Measurements from ENCODE around the gene RERE. TPM values are rescaled to one million over a fixed set of nuclear protein-coding genes. Genes with fewer than 3 reads are reported as not detected.
"Not testable (repeated sequence)": the region's sequence is repeated elsewhere in the genome, so short reads cannot be mapped to it uniquely, and the experiment has no call there.

RERE gene
- total and polyA plus RNA-seq, 2 donors = 69.0 to 168 TPM

- DNase-seq (ENCODE audit: extremely low spot score) = no peak
- no peaks in the 10 kb centered on the region for H3K4me1 ChIP-seq (ENCODE audit: insufficient read depth)
- H3K36me3 ChIP-seq (ENCODE audit: insufficient read depth) = no peaks in the 10 kb centered on the region
- 56% methylated on average over 1 of the region's 1 CpG for WGBS
- H3K27ac ChIP-seq (ENCODE audit: low read depth) = no peak overlapping the region
- no peak overlapping the region for H3K4me3 ChIP-seq (ENCODE audit: low read depth, low read length)
Measured at GRCh38 chr1:8809342-8809736, 8.1 kb downstream of the RERE start.

- no peaks in the 10 kb centered on the region for H3K36me3 ChIP-seq (ENCODE audit: insufficient read depth)
- no peaks in the 10 kb centered on the region for H3K4me1 ChIP-seq (ENCODE audit: insufficient read depth)
- no peak overlapping the region for H3K4me3 ChIP-seq (ENCODE audit: low read depth, low read length)
- WGBS = 93% methylated on average over 8 of the region's 8 CpGs
- H3K27ac ChIP-seq (ENCODE audit: low read depth) = no peak overlapping the region
- no peak for DNase-seq (ENCODE audit: extremely low spot score)
Measured at GRCh38 chr1:8807004-8807403, 10.4 kb downstream of the RERE start.

- no peak for DNase-seq (ENCODE audit: extremely low spot score)
- Histone ChIP-seq H3K27ac (ENCODE audit: low read depth) (no peak overlapping the region), H3K4me1 (ENCODE audit: insufficient read depth) (no peaks in the 10 kb centered on the region), H3K36me3 (ENCODE audit: insufficient read depth) (no peaks in the 10 kb centered on the region), H3K4me3 (ENCODE audit: low read depth, low read length) (no peak overlapping the region)
- 96% methylated on average over 5 of the region's 5 CpGs for WGBS
Measured at GRCh38 chr1:8800416-8800815, 17.0 kb downstream of the RERE start.

- H3K4me1 ChIP-seq (ENCODE audit: insufficient read depth) = no peaks in the 10 kb centered on the region
- no peak overlapping the region for H3K4me3 ChIP-seq (ENCODE audit: low read depth, low read length)
- DNase-seq (ENCODE audit: extremely low spot score) = no peak
- H3K36me3 ChIP-seq (ENCODE audit: insufficient read depth) = no peaks in the 10 kb centered on the region
- no peak overlapping the region for H3K27ac ChIP-seq (ENCODE audit: low read depth)
- 93% methylated on average over 5 of the region's 5 CpGs for WGBS
Measured at GRCh38 chr1:8797216-8797615, 20.2 kb downstream of the RERE start.

GRCh38 chr1:8796812-8797211 lies 20.6 kb downstream of the RERE start:
- H3K4me3 ChIP-seq (ENCODE audit: low read depth, low read length) = no peak overlapping the region
- 50% methylated on average over 3 of the region's 3 CpGs for WGBS
- no peaks in the 10 kb centered on the region for H3K4me1 ChIP-seq (ENCODE audit: insufficient read depth)
- H3K27ac ChIP-seq (ENCODE audit: low read depth) = no peak overlapping the region
- no peaks in the 10 kb centered on the region for H3K36me3 ChIP-seq (ENCODE audit: insufficient read depth)
- no peak for DNase-seq (ENCODE audit: extremely low spot score)

- H3K4me3 ChIP-seq (ENCODE audit: low read depth, low read length) = no peak overlapping the region
- DNase-seq (ENCODE audit: extremely low spot score) = no peak
Measured at GRCh38 chr1:8794605-8795004, 22.8 kb downstream of the RERE start.

GRCh38 chr1:8791819-8792218 lies 25.6 kb downstream of the RERE start:
- Histone ChIP-seq H3K27ac (ENCODE audit: low read depth) (no peak overlapping the region), H3K4me3 (ENCODE audit: low read depth, low read length) (no peak overlapping the region), H3K36me3 (ENCODE audit: insufficient read depth) (no peaks in the 10 kb centered on the region), H3K4me1 (ENCODE audit: insufficient read depth) (peaks cover 2% of the 10 kb centered on the region)
- DNase-seq (ENCODE audit: extremely low spot score) = no peak
- 95% methylated on average over 3 of the region's 3 CpGs for WGBS

More at GRCh38 chr1:8794605-8795004, 22.8 kb downstream of the RERE start:
- no peaks in the 10 kb centered on the region for H3K4me1 ChIP-seq (ENCODE audit: insufficient read depth)
- no peak overlapping the region for H3K27ac ChIP-seq (ENCODE audit: low read depth)
- H3K36me3 ChIP-seq (ENCODE audit: insufficient read depth) = no peaks in the 10 kb centered on the region
- WGBS = 91% methylated on average over 3 of the region's 3 CpGs

- no peak for DNase-seq (ENCODE audit: extremely low spot score)
- H3K4me3 ChIP-seq (ENCODE audit: low read depth, low read length) = no peak overlapping the region
- no peaks in the 10 kb centered on the region for H3K36me3 ChIP-seq (ENCODE audit: insufficient read depth)
- no peak overlapping the region for H3K27ac ChIP-seq (ENCODE audit: low read depth)
- H3K4me1 ChIP-seq (ENCODE audit: insufficient read depth) = peaks cover 2% of the 10 kb centered on the region
- WGBS = 87% methylated on average over 1 of the region's 1 CpG
Measured at GRCh38 chr1:8790987-8791386, 26.5 kb downstream of the RERE start.

- 97% methylated on average over 6 of the region's 6 CpGs for WGBS
- no peak overlapping the region for H3K4me3 ChIP-seq (ENCODE audit: low read depth, low read length)
- H3K36me3 ChIP-seq (ENCODE audit: insufficient read depth) = no peaks in the 10 kb centered on the region
- H3K4me1 ChIP-seq (ENCODE audit: insufficient read depth) = peaks cover 2% of the 10 kb centered on the region
- DNase-seq (ENCODE audit: extremely low spot score) = no peak
- no peak overlapping the region for H3K27ac ChIP-seq (ENCODE audit: low read depth)
Measured at GRCh38 chr1:8790478-8790877, 27.0 kb downstream of the RERE start.

- Histone ChIP-seq H3K27ac (ENCODE audit: low read depth) (no peak overlapping the region), H3K4me3 (ENCODE audit: low read depth, low read length) (no peak overlapping the region), H3K36me3 (ENCODE audit: insufficient read depth) (no peaks in the 10 kb centered on the region), H3K4me1 (ENCODE audit: insufficient read depth) (peaks cover 2% of the 10 kb centered on the region)
- peak; percentile 18 for DNase-seq (ENCODE audit: extremely low spot score)
- 82% methylated on average over 11 of the region's 11 CpGs for WGBS
Measured at GRCh38 chr1:8789314-8790214, 27.9 kb downstream of the RERE start.

GRCh38 chr1:8787218-8787617 lies 30.2 kb downstream of the RERE start:
- no peak for DNase-seq (ENCODE audit: extremely low spot score)
- 86% methylated on average over 3 of the region's 3 CpGs for WGBS
- peaks cover 2% of the 10 kb centered on the region for H3K4me1 ChIP-seq (ENCODE audit: insufficient read depth)
- H3K4me3 ChIP-seq (ENCODE audit: low read depth, low read length) = no peak overlapping the region
- no peak overlapping the region for H3K27ac ChIP-seq (ENCODE audit: low read depth)
- H3K36me3 ChIP-seq (ENCODE audit: insufficient read depth) = no peaks in the 10 kb centered on the region

GRCh38 chr1:8786204-8786603 lies 31.2 kb downstream of the RERE start:
- 93% methylated on average over 4 of the region's 4 CpGs for WGBS
- H3K4me3 ChIP-seq (ENCODE audit: low read depth, low read length); H3K27ac ChIP-seq (ENCODE audit: low read depth); H3K4me1 ChIP-seq (ENCODE audit: insufficient read depth); DNase-seq (ENCODE audit: extremely low spot score); H3K36me3 ChIP-seq (ENCODE audit: insufficient read depth): not testable (repeated sequence)

- Histone ChIP-seq H3K27ac (ENCODE audit: low read depth) (no peak overlapping the region), H3K4me1 (ENCODE audit: insufficient read depth) (peaks cover 2% of the 10 kb centered on the region), H3K36me3 (ENCODE audit: insufficient read depth) (no peaks in the 10 kb centered on the region), H3K4me3 (ENCODE audit: low read depth, low read length) (no peak overlapping the region)
- no peak for DNase-seq (ENCODE audit: extremely low spot score)
- over 99% methylated on average over 2 of the region's 2 CpGs for WGBS
Measured at GRCh38 chr1:8782955-8783354, 34.5 kb downstream of the RERE start.

- DNase-seq (ENCODE audit: extremely low spot score) = no peak
Measured at GRCh38 chr1:8782001-8782620, 35.3 kb downstream of the RERE start.

More at GRCh38 chr1:8782001-8782620, 35.3 kb downstream of the RERE start:
- no peaks in the 10 kb centered on the region for H3K36me3 ChIP-seq (ENCODE audit: insufficient read depth)
- no peak overlapping the region for H3K27ac ChIP-seq (ENCODE audit: low read depth)
- H3K4me3 ChIP-seq (ENCODE audit: low read depth, low read length) = no peak overlapping the region
- H3K4me1 ChIP-seq (ENCODE audit: insufficient read depth) = peaks cover under 1% of the 10 kb centered on the region
- 59% methylated on average over 3 of the region's 3 CpGs for WGBS
